Type B pancreatic cell (in vitro differentiated cells): ENCODE results near the gene COMMD2. TPM values are rescaled to one million over a fixed set of nuclear protein-coding genes. Genes with fewer than 3 reads are reported as not detected.

ENCODE experiments used
- DNase-seq: peaks from one replicate; pipeline ENCODE4 v3.0.0; 2021; ENCODE audit warnings: mixed read lengths; ENCODE audit not compliant: unreplicated experiment; ENCODE audit errors: extremely low spot score
- H3K27ac Mint-ChIP-seq: 2 replicates; pipeline ENCODE4 v1.8.0; 2021; ENCODE audit warnings: mild to moderate bottlenecking, mixed read lengths
- H3K27me3 Mint-ChIP-seq: 2 replicates; pipeline ENCODE4 v1.8.0; 2021; ENCODE audit warnings: mixed read lengths
- H3K36me3 Mint-ChIP-seq: 2 replicates; pipeline ENCODE4 v1.8.0; 2021; ENCODE audit warnings: mixed read lengths
- H3K4me1 Mint-ChIP-seq: one replicate; pipeline ENCODE4 v1.8.0; 2021; ENCODE audit warnings: mixed read lengths; ENCODE audit not compliant: unreplicated experiment
- H3K4me3 Mint-ChIP-seq: 2 replicates; pipeline ENCODE4 v1.8.0; 2021; ENCODE audit warnings: mild to moderate bottlenecking, mixed read lengths
- H3K9me3 Mint-ChIP-seq: 2 replicates; pipeline ENCODE4 v1.8.0; 2021; ENCODE audit warnings: mixed read lengths
- total RNA-seq: library from RNA; stranded (reverse); gene quantifications from 2 replicates; pipeline ENCODE4 v1.2.1, GENCODE V29; 2021; ENCODE audit warnings: low replicate concordance
- TF ChIP-seq, protein P1 (sequence below): fragments of 200-600 bp; sonication (generic); conservative IDR thresholded peaks from 2 replicates; pipeline ENCODE4 v1.5.0; 2021; ENCODE audit warnings: antibody characterized with exemption, mild to moderate bottlenecking

The COMMD2 gene
- total RNA-seq, 1 donor from 2014 or later, result 55.7 TPM

DNA sequence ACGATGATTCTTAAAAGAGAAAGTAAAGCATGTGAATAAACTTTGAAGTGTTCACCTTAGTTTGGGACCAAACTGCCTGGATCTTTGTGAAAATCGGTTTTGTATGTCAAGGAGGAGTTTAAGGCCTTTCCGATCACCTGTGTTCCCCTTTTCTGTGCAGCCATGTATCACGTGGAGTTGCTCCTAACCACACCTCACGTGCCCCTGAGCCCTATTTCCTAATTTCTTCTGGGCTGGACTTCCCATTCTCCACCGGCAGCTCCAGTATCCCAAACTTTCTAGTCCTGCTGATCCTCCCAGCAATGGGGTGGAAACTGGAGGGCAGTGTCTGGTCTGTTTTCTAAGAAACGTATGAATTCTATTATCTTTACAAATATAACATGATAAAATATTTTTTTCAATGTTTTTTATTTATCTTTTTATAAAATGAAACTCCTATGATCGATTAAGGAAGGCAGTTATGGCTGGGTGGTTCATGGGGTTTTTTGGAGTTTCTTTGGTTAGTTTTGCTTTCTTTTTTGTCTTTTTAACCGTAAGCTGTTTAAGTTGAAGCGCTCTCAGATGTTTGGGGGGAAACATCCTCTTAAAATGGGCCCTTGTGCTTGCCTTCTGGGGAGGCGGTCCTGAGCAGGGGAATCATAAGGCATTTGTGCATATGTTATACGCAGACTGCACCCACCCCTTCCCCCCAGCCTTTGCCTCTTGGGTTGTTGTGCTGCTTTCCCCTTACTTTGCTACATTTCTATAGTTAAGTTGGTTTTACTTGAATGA, 50.9 kb downstream of the COMMD2 start:
- Mint-ChIP-seq H3K27ac (no peak overlapping the region), H3K4me3 (no peak overlapping the region), H3K9me3 (peaks cover 11% of the 10 kb centered on the region), H3K36me3 (peaks cover 4% of the 10 kb centered on the region), H3K4me1 (no peaks in the 10 kb centered on the region), H3K27me3 (no peaks in the 10 kb centered on the region)
- TF ChIP-seq, protein P1, sequence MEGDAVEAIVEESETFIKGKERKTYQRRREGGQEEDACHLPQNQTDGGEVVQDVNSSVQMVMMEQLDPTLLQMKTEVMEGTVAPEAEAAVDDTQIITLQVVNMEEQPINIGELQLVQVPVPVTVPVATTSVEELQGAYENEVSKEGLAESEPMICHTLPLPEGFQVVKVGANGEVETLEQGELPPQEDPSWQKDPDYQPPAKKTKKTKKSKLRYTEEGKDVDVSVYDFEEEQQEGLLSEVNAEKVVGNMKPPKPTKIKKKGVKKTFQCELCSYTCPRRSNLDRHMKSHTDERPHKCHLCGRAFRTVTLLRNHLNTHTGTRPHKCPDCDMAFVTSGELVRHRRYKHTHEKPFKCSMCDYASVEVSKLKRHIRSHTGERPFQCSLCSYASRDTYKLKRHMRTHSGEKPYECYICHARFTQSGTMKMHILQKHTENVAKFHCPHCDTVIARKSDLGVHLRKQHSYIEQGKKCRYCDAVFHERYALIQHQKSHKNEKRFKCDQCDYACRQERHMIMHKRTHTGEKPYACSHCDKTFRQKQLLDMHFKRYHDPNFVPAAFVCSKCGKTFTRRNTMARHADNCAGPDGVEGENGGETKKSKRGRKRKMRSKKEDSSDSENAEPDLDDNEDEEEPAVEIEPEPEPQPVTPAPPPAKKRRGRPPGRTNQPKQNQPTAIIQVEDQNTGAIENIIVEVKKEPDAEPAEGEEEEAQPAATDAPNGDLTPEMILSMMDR, result no peak
- no peak for DNase-seq

Other genes with a start within 250 kb of the COMMD2 start
- gene WWTR1, start 94.5 kb downstream of the COMMD2 start, total RNA-seq, result 45.4 and 65.0 TPM in 2 replicates
- 0.82 TPM in 1 of 2 replicates, not detected in the other for gene ANKUB1, start 40.1 kb upstream of the COMMD2 start, total RNA-seq
- 40.6 and 57.8 TPM in 2 replicates for gene RNF13, start 60.7 kb upstream of the COMMD2 start, total RNA-seq
- 198 and 369 TPM in 2 replicates for gene PFN2, start 218.4 kb upstream of the COMMD2 start, total RNA-seq